OCI-LY1 (cell line): ENCODE measurements around the gene DNAH11.

Source experiments
- H2AFZ ChIP-seq: fragments of 200-600 bp; sonication (generic), shearing (Covaris generic); 2 replicates; pipeline ENCODE4 v1.6.0; 2014; ENCODE audit warnings: antibody characterized with exemption, mild to moderate bottlenecking, low read length
- H3F3A ChIP-seq: fragments of 200-600 bp; sonication (generic), shearing (Covaris generic); 2 replicates; pipeline ENCODE4 v1.6.0; 2014; ENCODE audit warnings: mild to moderate bottlenecking, antibody characterized with exemption, low read length, moderate library complexity; ENCODE audit not compliant: insufficient read depth
- H3K27ac ChIP-seq: fragments of 200-600 bp; sonication (generic); 2 replicates; pipeline ENCODE4 v1.5.1; 2014; ENCODE audit warnings: low read length, mixed run types, mild to moderate bottlenecking, low read depth; ENCODE audit not compliant: poor library complexity, severe bottlenecking
- H3K27me3 ChIP-seq: fragments of 200-600 bp; sonication (generic); 2 replicates; pipeline ENCODE4 v1.6.0; 2014; ENCODE audit warnings: antibody characterized with exemption, mild to moderate bottlenecking, low read length, moderate library complexity; ENCODE audit not compliant: insufficient read depth
- H3K36me3 ChIP-seq: fragments of 200-600 bp; sonication (generic); 2 replicates; pipeline ENCODE4 v1.6.1; 2014; ENCODE audit warnings: mild to moderate bottlenecking, antibody characterized with exemption, low read length, moderate library complexity, mixed read lengths; ENCODE audit not compliant: insufficient read depth
- H3K4me1 ChIP-seq: fragments of 200-600 bp; sonication (generic); 2 replicates; pipeline ENCODE4 v1.5.1; 2014; ENCODE audit warnings: mild to moderate bottlenecking, low read length, moderate library complexity; ENCODE audit not compliant: insufficient read depth, severe bottlenecking
- H3K4me2 ChIP-seq: fragments of 200-600 bp; sonication (generic), shearing (Covaris generic); 2 replicates; pipeline ENCODE4 v1.6.1; 2014; ENCODE audit warnings: low read length
- H3K4me3 ChIP-seq: fragments of 200-600 bp; sonication (generic); 2 replicates; pipeline ENCODE4 v1.5.1; 2014; ENCODE audit warnings: low read length, low read depth, mild to moderate bottlenecking, mixed read lengths; ENCODE audit not compliant: poor library complexity, severe bottlenecking
- H3K79me2 ChIP-seq: fragments of 200-600 bp; shearing (Covaris generic); 2 replicates; pipeline ENCODE4 v1.6.1; 2016; ENCODE audit warnings: mixed run types, low read length, mixed read lengths; ENCODE audit not compliant: insufficient read depth
- H3K9ac ChIP-seq: fragments of 200-600 bp; sonication (generic), shearing (Covaris generic); 2 replicates; pipeline ENCODE4 v1.6.1; 2014; ENCODE audit warnings: mild to moderate bottlenecking, low read length, mixed read lengths
- H3K9me2 ChIP-seq: fragments of 200-600 bp; sonication (generic), shearing (Covaris generic); 2 replicates; pipeline ENCODE4 v1.6.1; 2014; ENCODE audit warnings: low read depth, mild to moderate bottlenecking, low read length, mixed read lengths
- H3K9me3 ChIP-seq: fragments of 200-600 bp; shearing (Covaris generic); 2 replicates; pipeline ENCODE4 v1.6.1; 2014; ENCODE audit warnings: low read length, mixed read lengths
- H4K20me1 ChIP-seq: fragments of 200-600 bp; sonication (generic), shearing (Covaris generic); 2 replicates; pipeline ENCODE4 v1.6.0; 2016; ENCODE audit warnings: mild to moderate bottlenecking, low read length; ENCODE audit not compliant: insufficient read depth
- EZH2 ChIP-seq: fragments of 200-600 bp; sonication (generic), shearing (Covaris generic); IDR thresholded peaks from 2 replicates; pipeline ENCODE4 v1.8.0; 2017; ENCODE audit warnings: borderline replicate concordance, mixed run types, mild to moderate bottlenecking, antibody characterized with exemption, low read length, moderate library complexity, mixed read lengths
- TF ChIP-seq, protein P1 (sequence below): fragments of 200-600 bp; sonication (generic), shearing (Covaris generic); IDR thresholded peaks from 2 replicates; pipeline ENCODE4 v1.5.1; 2017; ENCODE audit warnings: mild to moderate bottlenecking, antibody characterized with exemption, low read length, moderate library complexity, mixed read lengths

DNAH11 gene

DNA sequence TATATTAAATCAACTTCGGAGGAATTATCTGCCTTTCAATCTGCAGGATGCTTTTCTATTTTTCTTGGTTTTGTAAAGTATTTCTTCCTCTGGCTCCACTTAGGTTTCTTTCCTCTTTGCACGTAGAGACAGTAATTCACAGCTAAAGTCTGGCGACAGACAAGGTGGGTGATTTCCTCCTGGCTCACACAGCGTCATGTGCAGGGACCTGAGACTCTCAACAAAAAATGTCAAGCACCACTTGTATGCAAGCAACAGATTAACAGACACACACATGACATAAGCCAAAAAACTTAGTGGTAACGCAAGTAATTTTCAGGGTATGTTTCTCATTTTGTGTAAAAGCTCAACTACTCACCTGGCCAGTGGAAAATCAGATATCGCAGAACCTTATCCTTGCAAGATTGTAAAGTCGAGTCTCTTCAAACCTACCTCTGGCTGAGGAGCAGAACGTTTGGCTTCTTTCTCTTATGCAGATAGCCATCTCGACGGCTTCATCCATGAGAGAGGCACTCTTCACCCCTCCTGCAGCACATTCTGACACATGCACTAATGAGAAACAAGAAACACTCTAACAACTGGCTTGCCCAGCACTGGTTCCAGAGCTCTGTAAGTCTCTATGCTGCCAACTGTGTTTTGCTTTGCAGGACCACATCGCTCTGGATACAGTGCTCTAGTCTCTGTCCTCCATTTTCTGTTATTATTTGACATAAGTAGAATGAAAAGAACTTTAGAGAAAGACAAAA, 214.9 kb downstream of the DNAH11 start:
- Histone ChIP-seq H3K9ac (no peak overlapping the region), H3K4me1 (no peaks in the 10 kb centered on the region), H3K4me2 (no peak overlapping the region), H3K27me3 (no peaks in the 10 kb centered on the region), H3K9me3 (no peaks in the 10 kb centered on the region), H4K20me1 (no peaks in the 10 kb centered on the region), H3F3A (no peaks in the 10 kb centered on the region), H3K36me3 (no peaks in the 10 kb centered on the region), H3K4me3 (no peak overlapping the region), H3K79me2 (no peaks in the 10 kb centered on the region), H3K27ac (no peak overlapping the region), H2AFZ (no peak overlapping the region), H3K9me2 (no peaks in the 10 kb centered on the region)
- TF ChIP-seq EZH2: no peak
- TF ChIP-seq, protein P1, sequence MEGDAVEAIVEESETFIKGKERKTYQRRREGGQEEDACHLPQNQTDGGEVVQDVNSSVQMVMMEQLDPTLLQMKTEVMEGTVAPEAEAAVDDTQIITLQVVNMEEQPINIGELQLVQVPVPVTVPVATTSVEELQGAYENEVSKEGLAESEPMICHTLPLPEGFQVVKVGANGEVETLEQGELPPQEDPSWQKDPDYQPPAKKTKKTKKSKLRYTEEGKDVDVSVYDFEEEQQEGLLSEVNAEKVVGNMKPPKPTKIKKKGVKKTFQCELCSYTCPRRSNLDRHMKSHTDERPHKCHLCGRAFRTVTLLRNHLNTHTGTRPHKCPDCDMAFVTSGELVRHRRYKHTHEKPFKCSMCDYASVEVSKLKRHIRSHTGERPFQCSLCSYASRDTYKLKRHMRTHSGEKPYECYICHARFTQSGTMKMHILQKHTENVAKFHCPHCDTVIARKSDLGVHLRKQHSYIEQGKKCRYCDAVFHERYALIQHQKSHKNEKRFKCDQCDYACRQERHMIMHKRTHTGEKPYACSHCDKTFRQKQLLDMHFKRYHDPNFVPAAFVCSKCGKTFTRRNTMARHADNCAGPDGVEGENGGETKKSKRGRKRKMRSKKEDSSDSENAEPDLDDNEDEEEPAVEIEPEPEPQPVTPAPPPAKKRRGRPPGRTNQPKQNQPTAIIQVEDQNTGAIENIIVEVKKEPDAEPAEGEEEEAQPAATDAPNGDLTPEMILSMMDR: no peak

- no peaks in the 10 kb centered on the region for H3K79me2 ChIP-seq
- H3K36me3 ChIP-seq: no peaks in the 10 kb centered on the region
- H3K9ac ChIP-seq: no peak overlapping the region
- no peaks in the 10 kb centered on the region for H4K20me1 ChIP-seq
- H3K27me3 ChIP-seq: no peaks in the 10 kb centered on the region
- H3K27ac ChIP-seq: no peak overlapping the region
- H3K9me2 ChIP-seq: no peaks in the 10 kb centered on the region
- H3F3A ChIP-seq: no peaks in the 10 kb centered on the region
- no peaks in the 10 kb centered on the region for H3K9me3 ChIP-seq
- no peak overlapping the region for H2AFZ ChIP-seq
- no peaks in the 10 kb centered on the region for H3K4me1 ChIP-seq
- H3K4me3 ChIP-seq: no peak overlapping the region
- TF ChIP-seq, protein P1: no peak
- TF ChIP-seq EZH2: no peak
- no peak overlapping the region for H3K4me2 ChIP-seq
These were observed 215.4 kb downstream of the DNAH11 start for GRCh38 chr7:21758286-21758685.

GRCh38 chr7:21762469-21762868, 219.6 kb downstream of the DNAH11 start:
- H3K27ac ChIP-seq: no peak overlapping the region
- H4K20me1 ChIP-seq: no peaks in the 10 kb centered on the region
- TF ChIP-seq, protein P1: no peak
- H3K4me1 ChIP-seq: no peaks in the 10 kb centered on the region
- H3K9me3 ChIP-seq: no peaks in the 10 kb centered on the region
- H3K36me3 ChIP-seq: no peaks in the 10 kb centered on the region
- H3K4me2 ChIP-seq: no peak overlapping the region
- H3K4me3 ChIP-seq: no peak overlapping the region
- no peaks in the 10 kb centered on the region for H3K9me2 ChIP-seq
- H2AFZ ChIP-seq: no peak overlapping the region
- H3K27me3 ChIP-seq: no peaks in the 10 kb centered on the region
- H3K9ac ChIP-seq: no peak overlapping the region
- no peaks in the 10 kb centered on the region for H3F3A ChIP-seq
- no peaks in the 10 kb centered on the region for H3K79me2 ChIP-seq
